AG20443 (cell line): Measurements from ENCODE around the gene ARHGAP27.
"Not testable (repeated sequence)": the region's sequence is repeated elsewhere in the genome, so short reads cannot be mapped to it uniquely, and the experiment has no call there.

ENCODE experiments used
- DNase-seq: peaks from one replicate; pipeline ENCODE4 v3.0.0; 2012; ENCODE audit warnings: low spot score, mixed read lengths

ARHGAP27 gene

DNA sequence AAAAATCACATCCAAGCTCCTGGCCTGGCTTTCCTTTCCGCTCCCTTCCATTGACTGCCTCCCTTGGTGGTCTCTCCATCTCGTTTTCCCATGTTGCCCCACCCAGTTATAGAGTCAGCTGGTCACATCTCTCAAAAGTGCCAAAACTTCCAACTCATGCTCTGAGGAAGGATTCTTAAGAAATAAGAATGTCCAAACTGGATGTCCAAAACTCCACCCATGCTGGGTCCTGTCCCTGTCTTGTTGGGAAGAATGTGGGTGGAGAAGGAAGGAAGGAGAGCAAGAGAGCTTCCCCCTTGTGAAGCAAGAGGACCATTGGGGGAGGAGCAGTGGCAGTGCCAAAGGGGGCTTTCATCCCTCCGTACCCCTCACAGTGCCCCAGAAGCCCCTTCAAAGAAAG, 71.2 kb downstream of the ARHGAP27 start:
- DNase-seq = peak; percentile 34

GRCh38 chr17:45357364-45357997, 75.2 kb downstream of the ARHGAP27 start:
- DNase-seq = no peak

DNA sequence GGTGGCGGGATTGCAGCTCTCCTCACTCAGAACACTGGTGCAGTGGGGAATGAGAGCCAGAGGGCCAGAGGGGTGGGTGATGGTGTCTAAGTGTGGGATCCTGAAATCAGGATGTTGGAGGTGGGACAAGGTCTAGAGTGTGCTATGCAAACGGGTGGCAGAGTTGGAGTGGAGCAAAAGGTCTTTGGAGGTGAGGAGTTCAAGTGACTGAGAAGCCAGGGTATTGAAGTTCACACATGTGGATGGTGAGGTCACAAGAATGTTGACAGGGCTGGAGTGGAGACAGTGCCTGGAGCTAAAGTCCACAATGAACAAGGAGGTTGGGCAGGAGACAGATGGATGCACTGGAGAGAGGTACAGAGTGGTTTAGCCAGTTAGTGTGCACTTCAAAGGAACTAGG, 77.6 kb downstream of the ARHGAP27 start:
- DNase-seq = no peak

DNA sequence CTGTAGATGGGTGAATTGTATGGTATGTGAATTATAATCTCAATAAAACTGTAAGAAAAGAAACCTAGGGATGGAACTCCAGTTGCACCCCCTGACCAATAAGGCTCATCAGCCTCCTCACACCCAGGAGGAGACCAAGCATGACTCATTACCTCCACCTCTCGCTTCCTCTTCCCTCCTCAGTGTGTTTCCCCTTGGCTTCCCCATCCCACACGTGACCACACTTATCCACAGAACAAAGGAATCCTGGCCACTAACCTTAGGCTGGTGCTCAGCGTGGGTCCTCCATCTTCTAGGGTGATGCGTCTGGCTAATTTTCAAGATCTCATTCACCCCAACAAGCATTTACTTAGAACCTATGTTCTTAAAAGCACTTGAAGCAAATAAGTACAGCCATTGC, 79.6 kb downstream of the ARHGAP27 start:
- no peak for DNase-seq

DNA sequence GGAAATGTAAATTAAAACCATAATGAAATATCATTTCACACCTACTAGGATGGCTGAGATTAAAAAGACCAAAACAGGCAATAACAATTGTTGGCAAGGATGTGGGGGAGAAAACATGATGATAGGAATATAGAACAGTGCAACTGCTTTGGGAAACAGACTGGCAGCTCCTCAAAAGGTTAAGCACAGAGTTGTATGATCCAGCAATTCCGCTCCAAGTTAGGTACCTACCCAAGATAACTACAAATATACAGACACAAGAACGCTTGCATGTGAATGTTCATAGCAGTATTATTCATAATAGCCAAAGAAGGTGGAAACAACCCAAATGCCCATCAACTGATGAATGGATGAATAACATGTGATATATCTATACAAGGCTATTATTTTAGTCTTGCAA, 80.8 kb downstream of the ARHGAP27 start:
- DNase-seq = no peak

DNA sequence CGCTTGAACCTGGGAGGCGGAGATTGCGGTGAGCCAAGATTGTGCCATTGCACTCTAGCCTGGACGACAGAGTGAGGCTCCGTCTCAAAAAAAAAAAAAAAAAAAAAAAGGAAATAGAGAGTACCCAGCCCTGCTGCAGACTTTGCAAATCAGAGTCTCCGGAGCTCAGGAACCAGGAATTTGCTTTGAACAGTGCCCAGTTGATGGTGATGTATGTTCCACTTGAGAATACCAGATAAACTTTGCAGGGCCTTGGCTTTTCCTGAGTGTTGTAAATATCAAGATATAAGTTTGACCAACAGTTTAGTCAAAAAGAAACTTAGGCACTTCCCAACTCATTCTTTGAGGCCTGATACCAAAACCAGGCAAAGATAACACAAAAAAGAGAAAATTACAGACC, 85.2 kb downstream of the ARHGAP27 start:
- no peak for DNase-seq

DNA sequence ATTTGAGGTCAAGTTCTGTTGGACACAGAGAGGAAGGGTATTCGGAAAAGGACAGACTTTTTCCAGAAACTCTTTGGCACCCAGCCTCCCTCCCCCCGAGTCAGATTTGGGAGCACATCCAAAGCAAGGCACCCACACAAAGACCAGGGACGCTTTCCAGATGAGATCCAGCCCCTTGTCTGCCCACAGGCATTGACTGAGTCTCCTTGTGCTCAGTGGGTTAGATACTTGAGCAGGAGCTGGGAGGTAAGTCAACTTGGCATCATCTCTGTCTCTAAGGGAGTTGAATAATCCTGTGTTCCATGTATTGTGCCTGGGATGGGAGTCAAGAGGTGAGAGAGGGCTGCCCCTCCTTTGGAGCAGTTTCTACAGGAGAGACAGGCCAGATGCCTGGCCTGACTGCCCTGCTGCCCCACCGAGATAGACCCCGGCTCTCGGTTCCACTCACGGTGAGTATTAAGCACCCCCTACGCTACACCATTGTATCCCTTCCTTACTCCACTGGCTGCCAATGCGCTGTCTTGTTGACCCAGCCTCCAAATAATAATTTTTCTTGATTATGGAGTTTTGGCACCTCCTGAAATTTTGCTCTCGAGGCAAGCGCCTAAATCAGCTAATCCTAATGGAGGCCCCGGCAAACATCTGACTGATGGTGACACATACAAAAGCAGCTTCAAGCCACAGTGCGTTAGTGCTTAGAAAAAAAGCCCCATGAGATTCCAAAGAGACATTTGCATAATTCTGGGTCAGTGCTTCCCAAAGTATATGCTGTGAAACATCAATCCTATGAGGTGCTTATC, 86.3 kb downstream of the ARHGAP27 start:
- DNase-seq = peak; percentile 33

GRCh38 chr17:45345554-45346215, 87.0 kb downstream of the ARHGAP27 start:
- DNase-seq = peak; percentile 73

- DNase-seq = no peak
Observed at GRCh38 chr17:45345246-45345553, 87.5 kb downstream of the ARHGAP27 start.

GRCh38 chr17:45343967-45344664, 88.6 kb downstream of the ARHGAP27 start:
- DNase-seq = not testable (repeated sequence)
